Measurements from ENCODE around the gene REM2.

Gene REM2

DNA sequence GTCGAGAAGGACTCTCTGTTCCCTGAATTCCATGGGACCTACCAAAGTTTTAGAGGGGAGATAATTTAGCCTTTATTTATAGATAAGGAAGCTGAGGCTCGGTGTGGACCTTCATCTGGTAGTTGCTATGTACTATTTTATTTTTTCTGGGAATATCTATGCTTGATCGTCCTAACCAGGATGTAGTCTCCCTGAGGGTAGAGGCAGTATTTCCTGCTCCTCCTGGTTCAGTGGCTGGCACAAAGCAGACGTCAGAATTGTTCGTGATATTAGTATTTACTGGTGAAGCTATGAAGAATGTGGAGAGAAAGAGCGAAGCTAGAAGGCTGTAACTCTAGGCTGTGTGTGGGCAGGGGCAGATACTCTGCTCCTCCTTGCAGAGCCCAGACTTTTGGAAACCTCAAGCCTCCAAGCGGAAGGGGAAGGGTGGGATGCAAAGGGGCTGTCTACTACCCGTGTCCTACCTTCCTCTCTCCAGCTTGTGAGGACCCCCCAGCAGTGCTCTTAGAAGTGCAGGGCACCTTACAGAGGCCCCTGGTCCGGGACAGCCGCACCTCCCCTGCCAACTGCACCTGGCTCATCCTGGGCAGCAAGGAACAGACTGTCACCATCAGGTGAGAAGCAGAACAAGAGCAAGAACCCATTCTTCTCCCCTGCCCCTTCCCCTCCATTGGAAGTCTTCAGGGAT, 10.0 kb upstream of the REM2 start:
- no peak for DNase-seq (ENCODE audit: low read depth in 2 of 2)

GRCh38 chr14:22875003-22875747, 7.8 kb upstream of the REM2 start:
- DNase-seq (ENCODE audit: low read depth in 2 of 2) = no peak

DNA sequence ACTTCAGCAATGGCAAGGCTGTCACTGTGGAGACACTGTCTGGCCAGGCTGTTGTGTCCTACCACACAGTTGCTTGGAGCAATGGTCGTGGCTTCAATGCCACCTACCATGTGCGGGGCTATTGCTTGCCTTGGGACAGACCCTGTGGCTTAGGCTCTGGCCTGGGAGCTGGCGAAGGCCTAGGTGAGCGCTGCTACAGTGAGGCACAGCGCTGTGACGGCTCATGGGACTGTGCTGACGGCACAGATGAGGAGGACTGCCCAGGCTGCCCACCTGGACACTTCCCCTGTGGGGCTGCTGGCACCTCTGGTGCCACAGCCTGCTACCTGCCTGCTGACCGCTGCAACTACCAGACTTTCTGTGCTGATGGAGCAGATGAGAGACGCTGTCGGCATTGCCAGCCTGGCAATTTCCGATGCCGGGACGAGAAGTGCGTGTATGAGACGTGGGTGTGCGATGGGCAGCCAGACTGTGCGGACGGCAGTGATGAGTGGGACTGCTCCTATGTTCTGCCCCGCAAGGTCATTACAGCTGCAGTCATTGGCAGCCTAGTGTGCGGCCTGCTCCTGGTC, 7.2 kb upstream of the REM2 start:
- no peak for DNase-seq (ENCODE audit: low read depth in 2 of 2)

DNA sequence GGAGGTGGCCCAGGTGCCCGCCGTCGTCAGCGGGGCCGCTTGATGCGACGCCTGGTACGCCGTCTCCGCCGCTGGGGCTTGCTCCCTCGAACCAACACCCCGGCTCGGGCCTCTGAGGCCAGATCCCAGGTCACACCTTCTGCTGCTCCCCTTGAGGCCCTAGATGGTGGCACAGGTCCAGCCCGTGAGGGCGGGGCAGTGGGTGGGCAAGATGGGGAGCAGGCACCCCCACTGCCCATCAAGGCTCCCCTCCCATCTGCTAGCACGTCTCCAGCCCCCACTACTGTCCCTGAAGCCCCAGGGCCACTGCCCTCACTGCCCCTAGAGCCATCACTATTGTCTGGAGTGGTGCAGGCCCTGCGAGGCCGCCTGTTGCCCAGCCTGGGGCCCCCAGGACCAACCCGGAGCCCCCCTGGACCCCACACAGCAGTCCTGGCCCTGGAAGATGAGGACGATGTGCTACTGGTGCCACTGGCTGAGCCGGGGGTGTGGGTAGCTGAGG, 6.0 kb upstream of the REM2 start:
- DNase-seq (ENCODE audit: low read depth in 2 of 2) = no peak

DNA sequence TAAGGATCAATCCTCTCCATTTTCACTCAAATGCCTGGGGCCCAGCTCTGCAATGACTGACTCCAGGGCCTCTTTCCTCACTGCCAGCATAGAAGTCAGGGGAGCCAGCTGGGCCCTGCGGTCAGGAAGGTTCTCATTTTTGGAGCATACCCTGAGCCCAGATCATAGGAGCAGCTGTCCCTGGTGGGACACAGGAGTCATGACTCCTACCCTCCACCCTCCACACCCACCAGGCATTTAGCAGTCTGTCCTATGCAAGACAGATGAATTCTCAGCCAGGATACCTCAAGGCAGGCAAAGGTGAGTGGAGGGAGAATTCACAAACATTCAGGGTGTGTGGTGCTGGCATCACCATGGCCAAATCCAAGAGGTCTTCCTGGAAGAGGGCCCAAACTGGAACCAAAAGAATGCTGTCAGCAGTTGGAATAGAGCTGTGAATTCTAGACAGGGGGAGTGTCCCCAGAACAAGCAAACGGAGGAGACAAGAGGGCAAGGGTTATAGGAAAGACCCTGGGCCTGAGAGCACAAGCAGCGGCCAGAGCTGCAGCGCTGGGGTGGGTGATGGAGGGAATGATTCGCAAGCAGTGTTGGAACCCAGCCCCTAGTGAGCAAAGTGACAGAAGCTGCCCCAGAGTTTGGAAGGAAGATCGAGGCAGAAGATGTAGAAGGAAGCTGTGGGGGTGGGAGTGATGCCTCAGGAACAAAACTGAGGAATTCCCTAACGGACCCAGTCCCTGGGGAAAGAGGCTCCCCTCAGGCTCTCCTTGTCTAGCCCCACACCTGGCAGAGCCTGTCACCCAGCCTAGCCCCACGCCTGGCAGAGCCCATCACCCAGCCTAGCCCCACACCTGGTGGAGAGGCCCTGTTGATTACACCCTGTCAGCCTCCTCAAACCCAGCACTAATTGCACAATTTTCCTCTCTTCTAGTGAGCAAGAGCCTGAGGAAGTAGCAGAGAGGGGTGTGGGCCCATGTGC, 4.5 kb upstream of the REM2 start:
- DNase-seq (ENCODE audit: low read depth in 2 of 2) = no peak

- no peak for DNase-seq (ENCODE audit: low read depth in 2 of 2)
These were observed 958 bp upstream of the REM2 start for GRCh38 chr14:22882064-22882463.

DNA sequence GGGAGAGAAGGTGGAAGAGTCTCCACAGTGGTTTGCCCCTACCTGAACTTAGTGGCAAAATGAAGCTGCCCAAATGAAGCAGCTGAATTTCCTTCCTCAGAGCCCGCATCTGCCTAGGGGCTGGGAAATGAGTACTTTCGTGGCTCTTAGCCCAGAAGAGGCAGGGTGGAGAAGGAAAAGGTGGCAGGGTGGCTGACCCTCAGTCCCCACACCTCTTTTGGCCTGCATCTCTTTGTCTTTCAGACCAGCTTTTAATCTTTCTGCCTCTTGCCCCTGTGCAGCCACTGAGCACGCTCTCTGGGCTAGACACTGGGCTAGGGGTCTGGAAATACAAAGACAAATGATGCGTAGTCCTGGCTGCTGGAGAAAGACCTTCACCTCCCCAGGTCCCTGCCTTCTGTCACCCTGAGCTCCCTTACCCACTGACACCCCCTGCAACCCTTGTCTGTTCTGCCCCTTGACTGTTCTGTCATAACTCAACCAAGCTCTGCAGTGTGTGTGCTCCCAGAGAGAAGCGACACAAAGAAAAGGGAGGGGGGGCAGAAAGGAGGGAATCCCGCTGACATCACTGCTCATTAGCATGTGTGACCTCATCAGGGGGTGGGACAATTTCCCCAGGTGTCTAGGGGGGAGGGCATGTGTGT, 371 bp upstream of the REM2 start:
- DNase-seq (ENCODE audit: low read depth in 2 of 2) = no peak

DNA sequence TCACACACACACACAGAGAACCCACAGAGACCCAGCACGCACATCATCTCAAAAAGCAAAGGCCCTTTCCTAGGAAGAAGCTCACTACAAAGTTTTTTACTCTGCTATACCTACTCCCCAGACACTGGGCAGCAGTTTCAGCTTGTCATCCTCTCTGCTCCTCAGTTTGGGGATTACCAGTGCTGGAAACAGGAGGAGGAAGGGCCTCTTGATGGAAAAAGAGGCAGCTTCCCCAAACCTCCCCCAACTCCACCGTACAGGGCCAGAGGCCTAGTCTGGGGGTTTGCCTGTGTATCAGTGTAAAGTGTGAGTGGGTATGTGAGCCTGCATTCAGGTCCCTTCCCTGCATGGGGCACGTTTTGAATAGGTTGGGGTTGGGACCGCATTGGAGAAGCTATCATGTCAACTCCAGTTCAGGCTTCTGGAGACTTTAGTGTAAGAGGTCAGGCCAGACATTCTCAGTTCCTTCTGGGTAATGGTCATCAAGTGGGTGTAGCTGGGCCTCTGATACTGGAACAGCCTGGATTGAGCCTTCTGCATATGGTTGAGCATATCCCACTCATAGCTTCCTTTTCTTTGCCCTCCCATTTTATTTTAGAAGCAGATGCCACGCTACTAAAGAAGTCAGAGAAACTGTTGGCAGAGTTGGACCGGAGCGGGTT, 1.2 kb downstream of the REM2 start:
- DNase-seq (ENCODE audit: low read depth in 2 of 2) = no peak

- DNase-seq (ENCODE audit: low read depth in 2 of 2) = no peak
These were observed 1.9 kb downstream of the REM2 start for GRCh38 chr14:22884738-22885523.

- DNase-seq (ENCODE audit: low read depth in 2 of 2) = no peak
These were observed 3.0 kb downstream of the REM2 start for GRCh38 chr14:22885975-22886374.

DNA sequence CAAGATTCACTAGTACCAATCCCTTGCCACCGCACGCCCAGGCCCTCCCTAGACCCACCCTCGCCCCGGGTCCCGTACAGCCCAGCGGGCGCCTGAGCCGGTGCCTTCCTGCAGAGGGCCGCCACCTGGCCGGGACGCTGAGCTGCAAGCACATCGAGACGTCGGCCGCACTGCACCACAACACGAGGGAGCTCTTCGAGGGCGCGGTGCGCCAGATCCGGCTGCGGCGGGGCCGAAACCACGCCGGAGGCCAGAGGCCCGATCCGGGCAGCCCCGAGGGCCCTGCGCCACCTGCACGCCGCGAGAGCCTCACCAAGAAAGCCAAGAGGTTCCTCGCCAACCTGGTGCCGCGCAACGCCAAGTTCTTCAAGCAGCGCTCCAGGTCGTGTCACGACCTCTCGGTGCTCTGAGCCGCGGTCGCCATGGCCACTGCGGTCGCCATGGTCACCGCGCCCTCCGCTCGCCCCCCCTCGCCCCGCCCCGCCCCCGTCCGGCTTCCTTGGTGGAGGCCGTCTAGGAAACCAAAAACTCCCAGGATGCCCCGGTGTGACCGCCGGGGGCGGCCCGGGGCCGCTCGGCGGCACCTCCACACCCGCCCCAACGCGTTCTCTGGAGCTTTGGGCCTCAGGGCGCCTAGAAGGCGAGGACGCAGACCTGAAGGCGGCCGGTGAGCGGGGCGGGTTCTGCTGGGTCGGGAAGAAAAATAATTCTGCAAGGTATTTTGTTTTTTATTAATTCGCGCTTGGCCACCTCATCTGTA, 3.7 kb downstream of the REM2 start:
- peak; percentile 44 to 49 for DNase-seq (ENCODE audit: low read depth in 2 of 2)

- DNase-seq (ENCODE audit: low read depth in 2 of 2) = no peak
These were observed 4.4 kb downstream of the REM2 start for GRCh38 chr14:22887260-22887989.

DNA sequence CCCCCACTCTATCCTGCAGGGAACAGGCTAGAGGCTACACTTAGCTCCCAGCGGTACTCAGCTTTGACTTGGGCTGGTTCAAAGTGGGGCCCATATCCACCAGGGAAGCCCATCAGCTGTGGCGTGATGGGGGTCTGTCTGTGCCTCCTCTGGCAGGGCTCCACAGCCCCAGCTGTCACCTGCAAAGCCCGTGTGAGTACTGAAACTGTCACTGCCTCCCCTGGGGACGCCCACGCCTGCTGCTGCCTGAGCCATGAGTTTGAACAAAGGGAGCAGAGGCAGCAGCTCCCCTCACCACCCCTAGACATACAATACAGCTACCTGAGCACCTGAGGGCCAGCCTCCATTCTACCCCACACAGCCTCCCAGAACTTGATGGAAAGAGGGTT, 5.0 kb downstream of the REM2 start:
- peak in 1 of 2 donors; percentile 53 for DNase-seq (ENCODE audit: low read depth in 2 of 2)

DNA sequence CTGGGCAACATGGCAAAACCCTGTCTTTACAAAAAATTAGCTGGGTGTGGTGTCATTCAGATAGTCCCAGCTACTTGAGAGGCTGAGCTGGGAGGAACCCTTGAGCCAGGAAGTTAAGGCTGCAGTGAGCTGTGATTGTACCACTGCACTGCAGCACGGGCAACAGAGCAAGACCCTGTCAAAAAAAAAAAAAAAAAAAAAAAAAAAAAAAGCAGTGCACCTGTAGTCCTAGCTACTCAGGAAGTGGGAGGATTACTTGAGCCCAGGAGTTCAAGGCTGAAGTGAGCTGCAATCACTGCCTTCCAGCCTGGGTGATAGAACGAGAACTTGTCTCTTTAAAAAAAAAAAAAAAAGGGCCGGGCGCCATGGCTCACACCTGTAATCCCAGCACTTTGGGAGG, 5.6 kb downstream of the REM2 start:
- no peak for DNase-seq (ENCODE audit: low read depth in 2 of 2)

DNA sequence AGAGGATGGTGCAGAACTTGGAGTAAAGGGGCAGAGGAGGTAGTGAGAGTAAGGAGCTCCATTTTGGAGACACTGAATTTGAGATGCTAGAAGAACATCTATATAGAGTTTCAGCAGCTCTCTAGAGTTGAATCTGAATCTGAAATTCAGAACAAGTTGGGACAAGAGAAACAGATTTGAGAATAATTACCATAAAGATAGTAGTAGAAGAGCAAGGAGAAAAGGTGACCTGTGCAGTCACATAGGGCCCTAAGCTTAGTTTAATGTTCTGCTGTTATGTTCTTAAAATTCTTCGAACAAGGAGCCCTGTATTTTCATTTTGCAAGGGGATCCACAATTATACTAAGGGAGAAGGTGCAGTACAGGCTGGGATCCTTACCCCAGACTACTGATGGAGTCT, 7.4 kb downstream of the REM2 start:
- no peak for DNase-seq (ENCODE audit: low read depth in 2 of 2)

- DNase-seq (ENCODE audit: low read depth in 2 of 2) = no peak
These were observed 9.5 kb downstream of the REM2 start for GRCh38 chr14:22892488-22892887.

GRCh38 chr14:22893706-22894105, 10.7 kb downstream of the REM2 start:
- no peak for DNase-seq (ENCODE audit: low read depth in 2 of 2)

GRCh38 chr14:22895402-22895801, 12.4 kb downstream of the REM2 start:
- no peak for DNase-seq (ENCODE audit: low read depth in 2 of 2)

GRCh38 chr14:22896356-22896755, 13.3 kb downstream of the REM2 start:
- DNase-seq (ENCODE audit: low read depth in 2 of 2) = no peak
